DMS114 treated with DMSO at 0.1 percent for 48 hours (cell line): ENCODE measurements around the gene RAB11FIP3.

Experiments used
- DNase-seq: peaks from one replicate; lab custom pipeline; 2025; ENCODE audit not compliant: unreplicated experiment; lab: John Stamatoyannopoulos, UW

The RAB11FIP3 gene

DNA sequence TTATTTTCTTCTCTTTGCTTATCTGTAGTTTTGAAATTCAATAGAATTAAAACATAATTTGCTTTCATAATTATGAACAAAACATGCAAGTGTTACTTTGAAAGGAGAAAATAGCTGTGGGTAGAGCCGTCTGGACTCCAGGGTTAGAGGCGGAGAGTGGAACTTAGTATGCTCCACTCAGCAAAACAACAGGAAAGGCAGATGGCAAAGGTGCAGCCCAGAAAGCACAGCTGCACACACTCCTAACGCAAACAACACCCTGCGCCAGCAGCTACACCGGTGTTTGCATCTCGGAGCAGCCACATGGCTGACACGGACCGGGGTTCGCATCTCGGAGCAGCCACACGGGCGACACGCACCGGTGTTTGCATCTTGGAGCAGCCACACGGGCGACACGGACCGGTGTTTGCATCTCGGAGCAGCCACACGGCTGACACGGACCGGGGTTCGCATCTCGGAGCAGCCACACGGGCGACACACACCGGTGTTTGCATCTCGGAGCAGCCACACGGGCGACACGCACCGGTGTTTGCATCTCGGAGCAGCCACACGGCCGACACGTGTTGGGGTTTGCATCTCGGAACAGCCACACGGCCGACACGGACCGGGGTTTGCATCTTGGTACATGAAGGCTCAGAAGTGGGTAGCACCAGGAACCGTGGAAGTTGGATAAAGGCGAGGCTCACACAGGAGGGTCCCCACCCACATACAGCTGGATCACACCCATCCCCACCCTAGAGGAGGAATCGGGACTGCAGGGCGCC, 89.9 kb downstream of the RAB11FIP3 start:
- no peak for DNase-seq

DNA sequence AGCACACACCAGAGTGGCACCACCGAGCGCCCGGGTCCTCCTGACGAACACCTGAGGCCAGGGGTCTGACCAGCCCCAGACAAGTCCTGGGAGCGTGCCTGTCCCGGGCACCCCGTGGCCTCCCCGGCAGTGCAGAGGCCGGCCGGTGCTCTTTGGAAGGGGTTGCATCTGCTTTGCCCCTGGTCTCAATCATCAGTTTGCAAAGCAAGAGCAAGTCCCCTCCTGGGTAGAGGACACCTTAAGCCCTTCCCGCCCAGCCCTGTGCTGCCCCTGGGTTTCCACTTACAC, 90.4 kb downstream of the RAB11FIP3 start:
- DNase-seq, result no peak

DNA sequence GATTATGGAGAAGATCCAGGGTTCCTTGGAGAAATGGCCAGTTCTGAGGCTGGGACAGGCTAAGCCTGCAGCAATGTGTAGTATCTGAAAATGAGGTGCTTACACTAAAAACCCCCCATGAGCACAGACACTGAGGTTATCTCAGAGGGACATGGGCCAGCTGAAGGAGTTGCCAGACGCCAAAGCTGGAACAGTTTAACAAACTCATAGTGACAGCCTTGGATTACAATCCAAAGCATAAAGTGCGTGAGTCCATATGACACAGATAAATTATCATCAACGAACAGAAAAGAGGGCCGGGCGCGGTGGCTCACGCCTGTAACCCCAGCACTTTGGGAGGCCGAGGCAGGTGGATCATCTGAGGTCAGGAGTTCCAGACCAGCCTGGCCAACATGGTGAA, 90.9 kb downstream of the RAB11FIP3 start:
- DNase-seq, result no peak

DNA sequence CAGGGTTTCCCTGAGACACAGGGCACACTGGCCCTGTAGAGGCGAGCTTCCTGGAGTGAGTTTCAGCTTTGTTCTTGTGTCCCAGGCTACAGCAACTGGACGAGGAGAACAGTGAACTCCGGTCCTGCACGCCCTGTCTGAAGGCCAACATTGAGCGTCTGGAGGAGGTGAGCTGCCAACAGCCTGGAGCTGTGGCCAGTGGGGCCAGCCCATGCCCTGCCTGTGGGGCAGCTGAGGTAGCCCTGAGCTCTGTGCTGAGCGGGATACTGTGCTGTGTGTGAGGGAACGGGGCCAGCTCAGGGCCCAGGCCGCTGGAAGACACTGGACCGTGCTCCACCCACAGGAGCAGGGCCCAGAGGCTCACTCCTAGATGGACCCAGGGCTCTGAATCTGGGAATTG, 93.4 kb downstream of the RAB11FIP3 start:
- no peak for DNase-seq

DNA sequence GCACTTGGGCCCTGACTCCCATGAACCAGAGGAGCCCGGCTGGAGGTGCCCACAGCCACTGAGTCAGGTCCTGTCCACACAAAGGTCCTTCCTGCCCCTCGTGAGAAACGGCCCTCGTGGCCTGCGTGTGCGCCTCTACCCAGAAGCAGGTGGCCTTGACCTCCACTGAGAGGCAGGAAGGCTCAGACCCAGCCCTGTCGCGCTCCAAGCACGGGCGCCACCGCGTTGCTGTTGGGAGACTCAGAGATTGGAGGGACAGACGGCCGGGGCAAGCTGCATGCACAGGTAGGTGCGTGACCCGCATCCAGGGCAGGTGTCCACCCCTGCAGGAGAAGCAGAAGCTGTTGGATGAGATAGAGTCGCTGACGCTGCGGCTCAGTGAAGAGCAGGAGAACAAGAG, 94.0 kb downstream of the RAB11FIP3 start:
- DNase-seq, result no peak

DNA sequence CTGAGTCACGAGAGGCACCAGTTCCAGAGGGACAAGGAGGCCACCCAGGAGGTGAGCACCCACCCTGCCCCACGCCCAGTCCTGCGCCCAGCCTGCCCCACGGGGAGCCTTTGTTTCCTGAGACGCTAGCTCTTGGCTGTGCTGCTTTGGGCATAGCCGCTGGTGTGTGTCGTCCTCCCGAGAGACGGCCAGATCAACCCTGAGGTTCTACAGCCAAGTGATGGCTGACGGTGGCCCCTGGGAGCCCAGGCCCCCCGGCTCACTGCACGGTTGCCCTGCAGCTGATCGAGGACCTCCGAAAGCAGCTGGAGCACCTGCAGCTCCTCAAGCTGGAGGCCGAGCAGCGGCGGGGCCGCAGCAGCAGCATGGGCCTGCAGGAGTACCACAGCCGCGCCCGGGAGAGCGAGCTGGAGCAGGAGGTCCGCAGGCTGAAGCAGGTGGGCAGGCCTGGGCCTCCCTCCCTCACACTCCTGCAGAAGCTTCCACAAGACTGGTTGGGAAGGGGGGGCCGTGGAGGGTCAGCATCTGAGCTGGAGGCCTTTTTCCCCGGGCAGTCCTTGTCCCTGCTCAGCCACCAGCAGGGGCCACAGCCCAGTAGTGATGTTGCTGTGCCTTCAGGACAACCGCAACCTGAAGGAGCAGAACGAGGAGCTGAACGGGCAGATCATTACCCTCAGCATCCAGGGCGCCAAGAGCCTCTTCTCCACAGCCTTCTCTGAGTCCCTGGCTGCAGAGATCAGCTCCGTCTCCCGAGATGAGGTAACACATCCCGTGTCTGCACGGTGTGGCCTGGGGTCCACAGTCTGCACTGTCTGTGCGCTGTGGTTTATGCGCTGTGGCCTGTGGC, 94.6 kb downstream of the RAB11FIP3 start:
- no peak for DNase-seq

DNA sequence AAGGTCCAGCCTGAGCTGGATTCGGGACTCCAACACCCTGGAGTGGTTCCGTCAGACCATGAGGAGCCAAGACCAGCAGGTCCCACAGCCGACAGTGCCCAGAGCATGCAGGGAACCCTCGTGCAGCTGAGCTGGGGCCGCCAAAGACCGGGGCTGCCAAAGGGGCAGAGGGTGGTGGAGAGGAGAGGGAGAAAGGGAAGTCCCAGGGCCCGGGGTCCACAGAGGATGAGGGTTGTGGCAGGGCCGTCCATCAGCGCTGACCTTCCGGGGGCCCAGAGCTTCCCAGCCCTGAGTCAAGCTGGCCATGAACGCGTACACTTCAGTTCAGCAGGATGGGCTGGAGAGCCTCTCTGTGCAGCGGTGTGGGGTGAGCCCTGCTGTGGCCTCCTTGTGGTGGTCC, 95.4 kb downstream of the RAB11FIP3 start:
- DNase-seq, result no peak

DNA sequence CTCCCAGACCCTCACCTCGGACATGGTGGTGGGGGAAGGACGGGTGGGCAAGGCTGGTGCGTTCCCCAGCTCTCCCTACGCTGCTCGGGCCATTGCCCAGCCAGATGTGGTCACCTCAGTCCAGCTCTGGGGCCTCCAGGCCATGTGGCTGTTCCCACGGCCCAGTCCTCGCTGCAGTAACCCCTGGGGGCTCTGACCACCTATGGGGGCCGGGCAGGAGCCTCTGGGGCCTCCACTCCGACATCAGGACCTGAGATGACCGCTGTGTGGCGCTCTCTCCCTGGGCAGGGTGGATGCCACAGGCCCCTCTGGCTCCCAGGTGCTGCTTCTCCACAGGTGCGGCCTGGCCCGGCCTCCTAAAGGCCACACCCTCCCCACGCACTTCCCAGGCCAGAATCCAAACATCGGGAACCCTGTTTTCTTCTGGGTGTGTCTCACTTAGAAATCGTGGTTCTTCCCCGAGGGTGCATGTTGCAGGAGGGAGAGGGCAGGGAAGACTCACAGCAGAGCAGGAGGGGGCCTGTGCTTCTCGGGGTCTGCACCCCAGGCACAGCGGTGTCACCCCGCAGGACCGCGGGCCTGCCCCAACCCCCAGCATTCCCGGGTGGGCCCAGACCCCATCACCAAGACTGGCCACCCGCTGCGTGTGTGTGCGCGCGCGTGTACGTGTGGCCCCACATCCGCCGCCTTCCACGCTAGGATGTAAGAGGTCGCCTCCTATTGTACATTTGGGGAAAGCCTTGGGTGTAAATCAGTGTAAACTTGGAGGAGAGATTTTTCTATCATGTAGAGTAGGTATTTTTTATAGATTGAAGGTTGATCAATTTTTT, 96.1 kb downstream of the RAB11FIP3 start:
- no peak for DNase-seq

DNA sequence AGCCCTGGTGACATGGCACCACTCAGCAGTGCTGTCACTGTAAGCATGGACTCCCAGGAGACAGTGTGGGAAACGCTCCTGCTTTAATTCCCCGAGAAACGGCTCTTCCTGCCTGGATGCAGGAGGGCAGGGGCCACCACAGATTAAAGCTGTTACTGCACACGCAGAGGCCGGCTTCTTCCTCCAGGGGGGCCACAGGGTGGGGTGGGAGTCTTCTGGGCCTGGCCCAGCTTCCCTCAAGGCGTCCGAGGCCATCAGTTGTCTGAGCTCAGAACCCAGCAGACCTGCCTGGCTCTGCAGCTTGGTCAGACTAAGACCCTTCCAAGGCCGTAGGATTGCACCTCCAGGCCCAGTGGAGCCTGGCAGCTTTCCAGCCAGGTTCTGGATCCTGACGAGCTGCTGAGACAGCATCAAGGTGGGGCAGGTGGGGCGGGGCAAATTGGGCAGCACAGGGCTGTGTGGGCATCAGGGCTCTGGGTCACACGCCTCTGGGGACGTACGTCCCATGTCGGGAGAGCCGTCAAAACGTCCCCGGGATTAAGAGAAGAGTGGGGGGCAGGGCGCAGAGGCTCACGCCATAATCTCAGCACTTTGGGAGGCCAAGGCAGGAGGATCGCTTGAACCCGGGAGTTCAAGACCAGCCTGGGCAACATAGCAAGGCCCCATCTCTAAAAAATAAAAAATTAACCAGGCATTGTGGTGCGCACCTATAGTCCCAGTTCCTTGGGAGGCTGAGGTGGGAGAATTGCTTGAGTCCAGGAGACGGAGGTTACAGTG, 97.1 kb downstream of the RAB11FIP3 start:
- DNase-seq, result no peak

DNA sequence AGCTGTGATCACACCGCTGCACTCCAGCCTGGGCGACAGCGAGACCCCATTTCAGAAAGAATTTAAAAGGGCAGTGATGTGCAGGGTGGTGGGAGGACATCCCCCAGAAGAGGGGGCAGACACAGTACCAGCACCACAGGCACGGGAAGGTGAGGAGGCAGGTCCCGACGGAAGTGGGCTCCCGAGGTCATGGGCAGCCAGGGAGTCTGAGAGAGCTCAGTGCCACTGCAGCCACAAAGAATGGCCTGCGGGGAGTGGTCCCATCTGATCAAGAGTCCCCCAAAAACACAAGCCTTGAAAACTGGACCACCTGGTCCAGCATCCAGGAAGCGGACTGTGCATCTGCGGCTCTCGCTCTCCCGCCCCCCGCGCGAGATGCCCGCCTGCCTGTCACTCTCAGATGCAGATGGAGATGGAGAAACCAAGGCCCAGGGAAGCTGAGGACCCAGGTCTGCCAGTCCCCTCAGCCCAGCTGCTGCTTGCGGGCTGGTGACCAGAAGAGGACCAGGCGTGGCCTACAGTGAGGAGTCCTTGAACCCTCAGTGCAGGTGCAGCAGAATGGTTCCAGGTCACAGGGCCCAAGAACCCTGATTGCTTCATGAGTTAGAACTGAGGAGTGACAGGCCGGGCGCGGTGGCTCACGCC, 97.8 kb downstream of the RAB11FIP3 start:
- DNase-seq, result no peak

DNA sequence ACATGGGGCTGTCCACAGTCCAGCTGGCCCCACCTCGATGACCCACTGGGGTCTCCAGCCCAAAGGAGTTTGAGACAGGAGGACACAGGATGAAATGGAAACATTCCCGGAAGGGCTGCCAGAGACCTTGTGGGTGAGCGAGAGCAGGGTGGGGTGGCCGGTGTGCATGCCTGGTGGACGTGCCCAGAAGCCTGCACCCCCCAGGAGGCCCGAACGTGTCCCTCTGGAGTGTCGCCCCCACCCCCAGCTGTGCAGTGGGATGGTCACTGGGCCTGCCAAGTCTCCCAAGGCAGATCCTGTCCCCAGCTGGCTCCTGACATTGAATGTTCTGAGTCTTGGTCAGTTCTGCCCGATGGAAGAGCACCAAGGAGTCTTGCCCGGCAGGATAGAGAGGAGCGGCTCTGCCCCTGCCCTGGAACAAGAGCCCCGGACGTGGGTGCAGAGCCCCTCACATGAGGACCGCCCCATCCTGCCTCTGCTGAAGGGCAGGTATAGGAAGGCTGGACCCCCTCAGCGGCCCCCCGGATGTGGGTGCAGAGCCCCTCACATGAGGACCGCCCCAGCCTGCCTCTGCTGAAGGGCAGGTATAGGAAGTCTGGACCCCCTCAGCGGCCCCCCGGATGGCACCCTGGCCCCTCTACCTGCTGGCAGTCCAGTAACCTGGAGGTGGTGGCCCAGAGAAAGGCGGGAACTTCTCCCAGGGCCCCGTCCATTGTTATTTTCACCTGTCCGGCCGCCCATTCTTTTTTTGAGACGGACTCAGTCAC, 99.0 kb downstream of the RAB11FIP3 start:
- DNase-seq, result no peak

DNA sequence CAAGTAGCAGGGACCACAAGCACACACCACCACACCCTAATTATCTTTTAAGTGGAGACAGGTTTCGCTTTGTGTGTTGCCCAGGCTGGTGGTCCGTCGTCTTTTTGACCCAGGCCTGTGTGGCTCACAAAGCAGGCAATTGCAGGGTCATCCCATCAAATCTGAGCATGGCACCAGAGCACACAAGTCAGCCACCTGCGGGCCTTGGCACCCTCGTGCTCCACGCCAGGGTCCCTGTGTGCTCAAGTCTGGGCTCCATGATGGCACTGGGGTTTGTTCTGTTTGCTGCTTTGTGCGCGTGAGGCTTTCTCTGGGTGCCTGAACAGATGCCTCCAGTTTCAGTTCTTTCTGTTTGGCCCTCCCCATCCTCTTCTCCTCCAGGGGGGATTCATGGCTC, 99.7 kb downstream of the RAB11FIP3 start:
- DNase-seq, result no peak

DNA sequence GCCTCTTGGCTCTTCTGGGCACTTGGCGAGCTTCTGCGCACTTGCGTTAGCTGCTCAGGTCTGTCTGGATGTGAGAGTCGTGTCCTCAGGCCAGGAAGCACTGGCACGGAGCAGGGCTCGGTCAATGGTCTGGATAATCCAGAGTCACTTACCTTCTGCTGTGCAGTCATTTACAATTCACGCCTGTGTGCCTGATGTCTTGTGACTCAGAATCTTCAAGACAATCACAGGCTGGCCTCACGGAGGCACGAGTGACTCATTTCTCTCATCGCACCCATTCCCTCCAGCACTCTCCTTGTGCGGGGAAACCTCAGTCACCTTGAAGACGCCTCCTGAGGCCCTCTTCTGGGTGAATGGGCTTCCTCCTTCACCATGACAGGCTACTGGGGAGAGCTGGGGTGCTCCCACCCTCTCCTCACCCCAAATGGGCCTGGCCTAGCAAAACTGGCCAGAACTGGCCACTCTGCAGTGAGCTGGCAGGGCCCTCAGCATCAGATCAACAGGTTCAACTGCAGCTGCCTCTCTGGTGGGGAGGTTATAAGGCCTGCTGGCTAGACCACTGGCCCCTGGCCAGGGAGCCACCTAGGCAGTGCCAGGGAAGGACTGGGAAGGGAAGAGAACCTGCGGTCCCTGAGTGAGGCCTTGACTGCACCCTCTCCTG, 100.2 kb downstream of the RAB11FIP3 start:
- DNase-seq, result no peak

DNA sequence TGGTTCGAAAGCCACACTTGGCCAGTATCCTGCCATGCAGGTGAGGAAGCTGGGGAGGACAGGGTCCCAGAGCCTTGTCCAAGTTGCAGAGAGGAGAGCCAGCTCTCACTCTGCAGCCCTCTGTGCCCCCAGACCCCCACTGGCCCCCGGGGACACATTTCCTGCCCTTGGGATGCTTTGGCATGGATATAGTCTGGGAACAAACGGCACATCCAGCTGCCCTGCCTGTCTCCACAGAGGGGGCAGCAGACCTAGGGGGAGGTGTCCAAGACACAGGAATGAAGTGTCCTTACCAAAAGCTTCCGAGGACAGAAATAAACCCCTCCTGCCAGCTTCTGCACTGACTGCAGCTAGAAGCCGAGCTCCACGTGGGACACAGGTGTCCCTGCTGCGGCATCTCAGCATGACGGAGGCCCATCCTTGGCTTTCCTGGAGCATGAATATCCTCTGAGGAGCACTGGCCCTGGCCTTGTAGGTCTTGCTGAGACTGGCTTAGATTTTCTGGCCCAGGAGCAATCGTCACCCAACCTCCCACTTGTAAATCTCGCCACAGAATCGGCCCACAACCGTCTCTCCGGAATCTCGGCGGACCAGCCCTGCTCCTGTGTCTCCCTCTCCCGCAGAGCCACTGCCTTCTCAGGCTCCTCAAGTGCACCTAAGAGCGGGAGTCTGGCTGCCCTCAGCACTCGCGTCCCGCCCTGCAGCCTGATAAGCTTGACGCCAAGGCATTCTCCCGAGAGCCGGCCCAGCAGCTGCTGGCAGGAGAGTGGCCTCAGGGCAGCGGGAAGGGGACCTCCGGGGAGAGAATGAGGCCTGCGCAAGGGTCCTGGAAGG, 100.9 kb downstream of the RAB11FIP3 start:
- DNase-seq, result no peak

DNA sequence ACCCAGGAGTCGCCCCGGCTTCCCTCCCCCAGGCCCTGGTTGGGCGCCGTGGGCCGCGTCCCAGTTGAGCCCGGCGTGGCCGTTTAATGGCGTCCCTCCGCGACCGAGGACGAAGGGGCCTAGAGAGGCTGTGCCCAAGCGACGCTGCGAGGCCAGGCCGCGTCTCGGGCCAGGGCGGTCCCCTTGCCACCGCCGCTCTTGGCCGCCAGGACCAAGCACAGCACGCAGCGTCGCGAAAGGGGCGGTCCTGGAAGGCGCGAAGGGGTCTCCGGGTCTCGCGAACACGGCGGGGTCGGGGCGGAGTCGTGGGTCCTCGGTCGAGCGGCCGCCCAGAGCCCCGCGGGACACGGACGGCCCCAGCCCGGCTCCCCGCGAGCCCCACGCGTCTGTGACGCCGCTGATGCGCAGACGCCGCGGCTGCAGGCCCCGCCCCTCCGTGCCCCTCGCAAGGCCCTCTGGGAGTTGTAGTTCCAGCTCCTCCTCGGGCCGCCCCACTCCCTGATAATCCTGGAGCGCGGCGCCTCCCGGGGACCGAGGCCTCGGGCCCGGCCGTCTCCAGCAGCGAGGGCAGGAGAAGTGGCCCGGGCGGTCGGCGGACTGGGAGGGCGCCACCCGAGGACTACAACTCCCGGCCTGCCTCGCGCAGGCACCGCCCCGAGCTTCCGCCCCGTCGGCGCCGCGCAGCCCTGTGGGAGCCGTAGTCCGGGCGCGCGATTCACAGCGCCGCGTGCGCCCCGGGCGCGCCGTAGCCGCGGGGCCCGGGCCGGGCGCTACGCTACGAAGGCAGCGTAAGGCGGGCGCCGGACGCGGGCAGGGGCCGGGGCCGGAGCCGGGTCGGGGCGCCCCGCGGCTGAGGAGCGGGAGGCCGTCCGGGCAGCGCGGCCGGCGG, 101.8 kb downstream of the RAB11FIP3 start, which contains the start of gene CAPN15:
Gene CAPN15 (plus strand): TSS at position 698 of the 889 bp plus-strand sequence. CDS start 19,127 bp downstream, outside the sequence.
- DNase-seq, result peak; percentile 51

DNA sequence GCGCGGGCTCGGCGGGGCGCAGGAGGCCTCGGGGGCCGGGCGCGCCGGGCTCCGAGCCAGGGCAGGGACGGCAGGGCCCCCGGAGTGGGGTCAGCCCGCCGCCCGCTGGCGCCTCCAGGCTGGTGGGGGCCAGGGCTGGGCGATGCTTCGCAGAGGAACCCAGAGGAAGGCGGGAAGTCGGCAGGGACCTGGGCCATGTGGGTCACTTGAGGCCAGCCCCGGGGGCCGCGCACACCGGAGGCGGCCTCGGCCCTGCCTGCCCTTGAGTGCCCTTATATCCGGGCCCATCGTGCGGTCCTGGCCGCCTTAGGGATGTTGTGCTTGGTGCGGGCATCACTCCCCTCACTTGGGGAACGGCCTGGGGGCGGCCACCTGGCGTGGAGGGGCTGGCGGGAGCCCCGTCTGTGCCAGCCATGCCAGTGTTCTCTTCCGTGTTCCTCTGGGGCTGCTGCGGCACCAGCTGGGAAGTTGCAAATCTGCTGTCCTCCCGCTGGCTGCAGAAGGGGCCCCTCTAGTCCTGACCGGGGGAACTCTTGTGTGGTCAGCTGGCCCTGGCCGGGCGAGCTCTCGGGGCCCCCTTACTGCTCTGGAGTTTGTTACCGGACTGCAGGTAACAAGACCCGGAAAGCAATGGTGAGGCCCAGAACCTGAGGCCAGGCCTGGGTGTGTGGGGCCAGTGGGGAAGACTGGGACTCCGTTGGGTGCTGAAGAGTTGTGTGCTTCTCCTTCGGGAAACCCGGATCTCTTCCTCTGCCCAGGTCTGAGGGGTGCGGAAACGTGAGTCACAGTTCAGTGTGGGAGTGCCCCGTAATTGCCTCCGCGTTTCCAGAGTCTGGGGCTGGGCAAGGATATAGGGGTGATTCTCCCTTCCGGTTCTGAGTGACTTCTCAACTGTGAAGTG, 102.9 kb downstream of the RAB11FIP3 start:
- no peak for DNase-seq
